DMS79 (cell line): ENCODE measurements around the gene FAF2.
"Not testable (repeated sequence)": the region's sequence is repeated elsewhere in the genome, so short reads cannot be mapped to it uniquely, and the experiment has no call there.

Source experiments
- DNase-seq: peaks from one replicate; lab custom pipeline; 2025; lab: John Stamatoyannopoulos, UW

The FAF2 gene, protein sequence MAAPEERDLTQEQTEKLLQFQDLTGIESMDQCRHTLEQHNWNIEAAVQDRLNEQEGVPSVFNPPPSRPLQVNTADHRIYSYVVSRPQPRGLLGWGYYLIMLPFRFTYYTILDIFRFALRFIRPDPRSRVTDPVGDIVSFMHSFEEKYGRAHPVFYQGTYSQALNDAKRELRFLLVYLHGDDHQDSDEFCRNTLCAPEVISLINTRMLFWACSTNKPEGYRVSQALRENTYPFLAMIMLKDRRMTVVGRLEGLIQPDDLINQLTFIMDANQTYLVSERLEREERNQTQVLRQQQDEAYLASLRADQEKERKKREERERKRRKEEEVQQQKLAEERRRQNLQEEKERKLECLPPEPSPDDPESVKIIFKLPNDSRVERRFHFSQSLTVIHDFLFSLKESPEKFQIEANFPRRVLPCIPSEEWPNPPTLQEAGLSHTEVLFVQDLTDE

GRCh38 chr5:176447978-176448608, at the start of gene FAF2:
Gene FAF2, plus strand, starts transcription at chr5:176448385. Its CDS starts 23 bp downstream, at chr5:176448408.
- DNase-seq: peak; percentile 78

- no peak for DNase-seq
These were observed 47.6 kb upstream of the FAF2 start for GRCh38 chr5:176400382-176401156.

DNA sequence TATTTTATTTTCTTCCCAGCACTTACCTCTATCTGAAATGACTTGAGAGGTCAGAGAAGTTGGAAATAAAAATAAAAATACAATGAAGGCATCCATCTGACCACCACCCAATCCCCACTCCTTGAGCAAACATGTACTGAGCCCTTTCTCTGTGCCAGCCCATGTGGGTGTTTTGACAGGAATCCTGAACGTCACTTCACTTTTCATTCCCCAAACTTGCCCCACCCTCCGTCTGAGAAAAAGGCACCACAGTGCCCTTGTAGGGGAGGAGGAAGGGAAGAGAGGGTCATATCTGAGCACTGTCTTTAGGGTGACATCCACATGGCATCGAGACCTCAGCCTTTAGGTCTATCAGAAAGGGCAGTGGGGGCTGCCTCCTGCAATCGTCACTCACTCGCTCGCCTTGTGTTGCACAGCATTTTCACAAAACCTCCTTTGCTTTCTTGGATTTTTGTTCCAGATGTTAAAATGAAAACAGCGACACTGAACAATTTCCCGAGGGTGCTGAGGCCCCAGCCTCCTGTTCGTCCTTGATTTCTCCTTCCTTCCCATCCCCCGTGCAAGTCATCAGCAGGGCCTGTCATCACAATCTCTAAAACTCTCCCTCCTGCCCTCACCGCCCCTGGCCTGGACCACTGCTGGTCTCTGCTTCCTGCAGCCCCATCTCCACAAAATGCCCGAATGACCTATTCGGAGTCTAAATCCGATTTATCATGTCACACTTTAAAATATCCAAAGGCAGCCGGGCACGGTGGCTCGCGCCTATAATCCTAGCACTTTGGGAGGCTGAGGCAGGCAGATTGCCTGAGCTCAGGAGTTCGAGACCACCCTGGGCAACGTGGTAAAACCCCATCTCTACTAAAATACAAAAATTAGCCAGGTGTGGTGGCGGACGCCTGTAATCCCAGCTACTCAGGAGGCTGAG, 46.6 kb upstream of the FAF2 start:
- DNase-seq: no peak

GRCh38 chr5:176405656-176406435, 42.3 kb upstream of the FAF2 start:
- DNase-seq: no peak

DNA sequence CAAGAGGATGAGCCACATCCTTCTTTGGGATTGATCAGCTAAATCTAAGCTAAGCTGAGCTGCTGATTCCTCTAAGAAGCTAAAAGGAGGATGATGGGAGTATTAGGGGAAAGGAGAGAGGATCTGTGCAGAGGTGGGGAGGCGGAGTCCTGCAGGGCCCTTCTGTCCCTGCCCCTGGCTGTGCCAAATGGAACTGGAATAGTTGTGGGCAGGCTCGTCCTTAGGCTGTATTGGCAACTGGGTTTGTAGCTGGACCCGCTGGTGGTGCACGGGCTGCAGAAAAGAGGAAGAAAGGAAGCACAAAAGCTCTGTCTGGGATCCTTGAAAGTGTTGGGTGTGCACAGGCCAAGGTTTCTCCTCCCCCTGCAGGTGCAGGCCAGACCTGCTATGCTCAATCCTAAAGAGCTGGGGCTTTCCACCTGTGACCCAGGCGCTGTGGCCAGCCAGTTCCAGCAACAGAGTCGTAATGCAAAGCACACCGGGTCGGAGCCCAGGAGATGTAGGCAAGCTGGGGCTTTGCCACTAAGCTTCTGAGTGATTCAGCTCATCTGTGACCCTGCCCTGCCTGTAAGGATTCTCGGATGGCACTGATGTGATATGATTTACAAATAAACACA, 41.6 kb upstream of the FAF2 start:
- DNase-seq: no peak

GRCh38 chr5:176407456-176408251, 40.5 kb upstream of the FAF2 start:
- no peak for DNase-seq

GRCh38 chr5:176408252-176408573, 40.0 kb upstream of the FAF2 start:
- DNase-seq: not testable (repeated sequence)

GRCh38 chr5:176408590-176408989, 39.6 kb upstream of the FAF2 start:
- DNase-seq: no peak

GRCh38 chr5:176409765-176410164, 38.4 kb upstream of the FAF2 start:
- DNase-seq: no peak

DNA sequence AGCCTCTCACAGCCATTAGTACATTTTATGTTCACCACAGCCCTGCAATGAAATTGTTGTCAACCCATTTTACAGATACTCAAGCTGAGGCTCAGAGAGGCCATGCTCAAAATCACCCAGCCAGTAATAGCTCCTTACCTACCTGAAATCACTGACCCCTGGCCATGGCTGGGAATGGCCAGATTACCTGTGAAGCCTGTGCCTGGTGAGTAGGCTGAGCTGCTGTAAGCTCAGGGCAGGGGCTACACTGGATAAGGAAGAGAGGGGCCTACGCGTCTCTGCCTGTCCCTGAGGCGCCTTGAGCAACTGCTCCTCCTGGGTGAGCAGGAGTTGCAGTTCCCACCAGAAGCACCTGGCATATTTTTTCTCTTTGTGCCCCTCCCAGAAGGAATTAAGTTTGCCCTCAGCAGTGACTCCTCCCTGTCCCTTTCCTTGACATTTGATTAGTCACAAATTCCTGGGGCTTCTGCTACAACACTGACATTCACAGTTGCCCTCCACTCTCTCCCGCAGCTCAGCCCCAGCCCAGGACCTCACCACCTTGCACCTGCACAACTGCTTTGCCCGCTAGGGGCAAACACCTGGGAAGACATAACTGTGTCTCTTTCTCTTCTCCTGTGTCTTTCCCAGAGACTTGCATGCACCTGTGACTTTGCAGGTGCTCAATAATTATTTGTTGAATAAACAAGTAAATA, 37.6 kb upstream of the FAF2 start:
- DNase-seq: no peak

- no peak for DNase-seq
These were observed 35.5 kb upstream of the FAF2 start for GRCh38 chr5:176412517-176413254.

- DNase-seq: no peak
These were observed 35.0 kb upstream of the FAF2 start for GRCh38 chr5:176413255-176413565.

DNA sequence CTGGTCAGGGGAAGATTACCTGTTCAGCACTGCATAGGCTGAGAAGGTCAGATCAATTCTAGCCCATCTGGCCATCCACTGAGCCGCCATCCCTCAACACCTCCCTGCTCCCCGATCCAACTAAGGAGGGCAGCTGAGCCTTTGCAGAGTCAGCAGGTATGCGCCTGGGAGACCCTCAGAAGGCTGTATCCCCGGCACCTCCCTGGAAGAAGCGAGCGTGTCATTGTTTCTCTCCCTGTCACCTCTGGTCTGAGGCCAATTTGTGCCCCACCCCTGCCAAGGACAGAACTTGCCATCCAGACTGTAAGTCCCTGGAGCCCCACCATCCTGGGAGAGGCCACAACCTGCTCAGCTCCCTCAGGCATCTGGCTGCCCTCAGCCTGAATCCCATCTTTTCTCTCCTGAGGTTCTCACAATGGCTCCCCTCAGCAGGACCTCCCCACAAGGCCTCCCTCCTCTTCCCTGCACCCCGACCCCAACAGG, 34.4 kb upstream of the FAF2 start:
- no peak for DNase-seq

GRCh38 chr5:176414704-176415103, 33.5 kb upstream of the FAF2 start:
- DNase-seq: no peak

DNA sequence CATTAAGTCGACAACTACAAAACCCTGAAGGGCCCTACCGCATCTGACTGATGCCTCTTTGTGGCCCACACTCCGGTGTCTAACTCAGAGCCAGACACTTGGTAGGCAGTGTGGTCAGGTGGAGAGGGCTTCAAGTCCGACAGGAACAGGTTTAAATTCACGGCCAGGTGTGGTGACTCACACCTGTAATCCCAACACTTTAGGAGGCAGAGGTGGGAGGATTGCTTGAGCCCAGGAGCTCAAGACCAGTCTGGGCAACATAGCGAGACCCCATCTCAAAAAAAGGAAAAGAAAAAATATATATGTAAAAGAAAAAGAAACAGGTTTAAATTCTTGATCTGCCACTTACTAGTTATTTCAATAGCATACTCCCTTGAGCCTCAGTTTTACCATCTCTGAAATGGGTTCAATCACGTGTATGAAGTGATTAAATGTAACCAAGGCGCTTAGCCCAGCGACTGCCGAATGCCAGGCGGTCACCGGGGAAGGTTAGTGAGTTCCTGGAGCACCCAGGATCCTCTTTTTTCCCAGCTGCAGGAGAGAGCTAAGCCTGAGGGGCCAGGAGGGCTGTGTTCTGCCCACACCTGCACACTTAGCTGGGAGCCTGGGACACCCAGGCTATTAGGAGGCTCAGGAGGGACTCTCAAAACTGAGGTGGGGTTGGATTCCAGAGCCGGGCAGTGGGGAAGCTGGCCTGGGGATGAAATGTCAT, 32.8 kb upstream of the FAF2 start:
- DNase-seq: no peak

GRCh38 chr5:176415952-176416924, 31.9 kb upstream of the FAF2 start, which contains the start of gene CLTB:
Gene CLTB, minus strand, starts transcription at chr5:176416539. Its CDS starts 176 bp downstream, at chr5:176416363.
- peak; percentile 26 for DNase-seq
